HUDEP-2 (cell line): Measurements from ENCODE around the gene MS4A4E.
"Not testable (repeated sequence)": the region's sequence is repeated elsewhere in the genome, so short reads cannot be mapped to it uniquely, and the experiment has no call there.

Experiments
- DNase-seq, 76 experiments: peaks; one replicate each; lab custom pipeline; 2025; ENCODE audit not compliant: unreplicated experiment in 76 of 76; lab: John Stamatoyannopoulos, UW

Gene MS4A4E

GRCh38 chr11:60242740-60243239, at the start of gene MS4A4E:
Gene MS4A4E (minus strand): TSS chr11:60243137. CDS start chr11:60230055, 13,082 bp downstream.
- peak in 11 of 76 experiments; percentile 2 to 50 (median 13) for DNase-seq

GRCh38 chr11:60292145-60292544, 49.2 kb upstream of the MS4A4E start:
- no peak for DNase-seq

- no peak for DNase-seq
These were observed 45.6 kb upstream of the MS4A4E start for GRCh38 chr11:60288531-60288930.

- DNase-seq = not testable (repeated sequence)
These were observed 42.6 kb upstream of the MS4A4E start for GRCh38 chr11:60285411-60286126.

- no peak for DNase-seq
These were observed 39.3 kb upstream of the MS4A4E start for GRCh38 chr11:60282286-60282685.

- no peak for DNase-seq
These were observed 38.5 kb upstream of the MS4A4E start for GRCh38 chr11:60281485-60281884.

GRCh38 chr11:60280412-60280811, 37.5 kb upstream of the MS4A4E start, which contains the start of gene MS4A4A:
Gene MS4A4A (plus strand): TSS chr11:60280666. CDS start chr11:60280676, 10 bp downstream.
- DNase-seq = peak in 1 of 76 experiments; percentile 11

- DNase-seq = no peak
These were observed 31.5 kb upstream of the MS4A4E start for GRCh38 chr11:60274416-60274815.

GRCh38 chr11:60265373-60266214, 22.7 kb upstream of the MS4A4E start:
- peak in 27 of 76 experiments; percentile 3 to 58 (median 20) for DNase-seq

GRCh38 chr11:60264644-60265043, 21.7 kb upstream of the MS4A4E start:
- DNase-seq = peak in 3 of 76 experiments; percentile 2 to 32 (median 5)

- DNase-seq = no peak
These were observed 20.5 kb upstream of the MS4A4E start for GRCh38 chr11:60263402-60263801.

GRCh38 chr11:60261014-60261413, 18.1 kb upstream of the MS4A4E start:
- DNase-seq = no peak

GRCh38 chr11:60257956-60258722, 15.2 kb upstream of the MS4A4E start:
- no peak for DNase-seq

GRCh38 chr11:60252213-60253108, 9.5 kb upstream of the MS4A4E start:
- no peak for DNase-seq

- peak in 12 of 76 experiments; percentile 6 to 49 (median 22) for DNase-seq
These were observed 8.7 kb upstream of the MS4A4E start for GRCh38 chr11:60251485-60252212.

GRCh38 chr11:60241786-60242185, 1.2 kb downstream of the MS4A4E start:
- DNase-seq = no peak

GRCh38 chr11:60240662-60241061, 2.3 kb downstream of the MS4A4E start:
- no peak for DNase-seq

- no peak for DNase-seq
These were observed 7.6 kb downstream of the MS4A4E start for GRCh38 chr11:60235321-60235720.

- no peak for DNase-seq
These were observed 12.3 kb downstream of the MS4A4E start for GRCh38 chr11:60230681-60231080.
